Renal cortical epithelial cell (primary cell): ENCODE data around the gene NPTX1. TPM values are rescaled to one million over a fixed set of nuclear protein-coding genes. Genes with fewer than 3 reads are reported as not detected.

ENCODE experiments used
- DNase-seq: peaks from one replicate; pipeline ENCODE4 v3.0.0-alpha.2; 2011; ENCODE audit warnings: low read depth
- total RNA-seq: library from RNA; depleted of rRNA; stranded (reverse); fragments of >200 nt; gene quantifications from 2 replicates; pipeline ENCODE4 v1.2.3, GENCODE V29; 2014

Gene NPTX1
- total RNA-seq, 1 donor from 2014 or later: not detected

DNA sequence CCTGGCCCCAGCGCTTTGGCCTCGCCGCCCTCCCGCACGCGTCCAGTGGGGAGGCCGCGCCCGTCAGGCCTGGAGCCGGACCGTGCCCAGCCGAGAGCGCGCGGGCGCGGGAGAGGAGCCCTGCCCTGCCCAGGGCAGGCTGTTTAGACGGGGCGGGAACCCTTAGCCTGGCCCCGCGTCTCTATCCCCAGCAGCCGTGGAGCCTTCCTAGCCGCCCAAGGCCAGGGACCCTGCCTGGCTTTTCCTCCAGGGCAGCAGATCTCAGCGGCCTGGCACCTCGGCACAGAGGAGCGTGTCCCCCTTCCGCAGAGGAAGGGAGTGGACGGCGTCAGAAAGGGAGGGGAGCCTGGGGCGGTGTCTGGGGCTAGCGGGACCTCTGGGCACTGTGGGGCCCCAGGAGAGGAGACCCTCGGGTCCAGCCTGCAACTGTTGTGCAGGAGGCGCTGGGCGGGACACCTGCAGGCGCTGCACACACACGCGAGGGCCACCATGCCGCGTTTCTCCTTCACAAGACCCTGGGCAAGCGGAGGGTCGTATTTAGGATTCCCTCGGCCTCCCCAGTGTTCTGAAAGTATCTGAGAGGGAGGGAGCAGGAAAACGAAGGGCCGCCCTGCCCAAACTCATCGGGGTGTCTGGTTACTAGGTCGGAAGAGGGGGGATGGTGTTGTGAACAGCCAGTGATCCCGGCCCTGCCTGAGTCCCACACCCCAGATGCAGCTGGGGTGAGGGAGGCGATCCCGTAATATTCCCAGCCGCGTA, 2.3 kb upstream of the NPTX1 start:
- no peak for DNase-seq

DNA sequence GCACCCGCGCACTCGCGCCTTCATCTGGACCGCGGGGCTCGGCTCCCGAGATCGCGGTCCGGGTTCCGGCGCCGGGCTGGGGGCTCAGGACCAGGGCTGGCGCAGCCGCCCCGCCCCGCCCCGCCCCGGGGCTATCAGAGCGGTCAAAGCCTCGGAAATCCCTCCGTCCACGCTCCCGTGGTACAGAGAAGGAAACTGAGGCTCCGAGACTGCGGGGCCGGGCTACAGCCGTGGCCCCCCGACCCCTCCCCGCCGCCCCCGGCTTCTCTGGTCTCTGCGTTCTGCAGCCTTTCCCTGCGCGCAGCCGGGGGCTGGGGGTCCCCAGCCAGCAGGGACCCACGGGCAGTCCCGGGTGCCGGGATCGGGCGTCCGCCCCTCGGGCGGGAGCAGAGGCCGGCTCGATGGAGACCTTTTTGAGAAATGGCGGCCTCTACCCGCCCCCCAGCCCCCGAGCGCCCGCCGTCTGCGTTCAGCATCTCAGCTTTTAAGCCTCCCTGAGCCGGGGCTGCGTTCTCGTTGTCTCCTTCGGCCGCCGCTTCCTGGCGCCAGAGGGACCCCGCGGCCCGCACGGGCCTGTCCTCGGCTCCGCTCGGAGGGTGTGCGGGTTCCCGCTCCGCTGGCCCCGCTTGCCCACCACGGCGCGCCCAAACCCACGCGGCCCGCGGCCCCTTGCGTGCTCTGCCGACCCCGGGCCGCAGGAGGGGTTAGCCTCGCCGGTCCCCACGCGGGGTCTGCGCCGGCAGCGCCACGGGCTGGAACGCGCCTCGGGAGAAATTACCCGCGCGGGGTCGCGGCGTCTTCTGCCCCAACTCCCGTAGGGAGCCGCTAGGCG, 1.5 kb upstream of the NPTX1 start:
- DNase-seq: no peak

DNA sequence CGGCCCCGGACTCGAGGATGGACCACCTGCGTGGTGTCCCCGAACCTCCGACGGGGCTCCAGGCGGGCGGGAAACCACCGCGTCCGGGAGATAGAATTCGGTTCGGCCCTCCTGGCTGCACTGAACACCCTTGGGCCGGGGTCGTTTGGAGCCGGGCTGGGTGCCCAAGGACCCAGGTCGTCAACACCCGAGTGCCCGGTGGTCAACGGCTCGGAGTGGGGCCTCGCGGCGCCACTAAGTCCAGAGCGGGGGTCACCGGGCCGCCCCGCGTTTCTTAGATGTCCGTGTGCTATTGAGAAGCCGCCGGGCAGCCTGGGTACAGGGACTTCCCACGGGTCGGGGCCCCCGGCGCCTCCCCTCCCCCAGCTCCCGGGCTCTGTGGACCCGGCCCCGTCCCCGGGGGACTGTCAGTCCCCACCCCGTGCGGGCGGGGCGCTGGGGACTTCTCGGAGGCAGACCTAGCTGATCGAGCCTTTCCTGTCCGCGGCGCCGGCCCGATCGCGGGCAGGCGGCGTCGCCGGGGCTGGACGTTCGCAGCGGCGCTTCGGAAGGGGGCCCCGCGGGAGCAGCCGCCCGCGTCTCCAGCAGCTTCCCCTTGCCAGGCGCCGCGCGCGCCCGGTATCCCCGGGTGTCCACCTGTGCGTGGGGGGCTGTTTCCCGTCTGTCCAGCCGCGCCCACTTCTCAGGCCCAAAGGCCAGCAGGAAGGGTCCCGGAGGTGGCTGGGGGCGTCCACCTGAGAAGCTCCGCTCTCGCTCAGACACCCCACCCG, 655 bp upstream of the NPTX1 start:
- DNase-seq: no peak

DNA sequence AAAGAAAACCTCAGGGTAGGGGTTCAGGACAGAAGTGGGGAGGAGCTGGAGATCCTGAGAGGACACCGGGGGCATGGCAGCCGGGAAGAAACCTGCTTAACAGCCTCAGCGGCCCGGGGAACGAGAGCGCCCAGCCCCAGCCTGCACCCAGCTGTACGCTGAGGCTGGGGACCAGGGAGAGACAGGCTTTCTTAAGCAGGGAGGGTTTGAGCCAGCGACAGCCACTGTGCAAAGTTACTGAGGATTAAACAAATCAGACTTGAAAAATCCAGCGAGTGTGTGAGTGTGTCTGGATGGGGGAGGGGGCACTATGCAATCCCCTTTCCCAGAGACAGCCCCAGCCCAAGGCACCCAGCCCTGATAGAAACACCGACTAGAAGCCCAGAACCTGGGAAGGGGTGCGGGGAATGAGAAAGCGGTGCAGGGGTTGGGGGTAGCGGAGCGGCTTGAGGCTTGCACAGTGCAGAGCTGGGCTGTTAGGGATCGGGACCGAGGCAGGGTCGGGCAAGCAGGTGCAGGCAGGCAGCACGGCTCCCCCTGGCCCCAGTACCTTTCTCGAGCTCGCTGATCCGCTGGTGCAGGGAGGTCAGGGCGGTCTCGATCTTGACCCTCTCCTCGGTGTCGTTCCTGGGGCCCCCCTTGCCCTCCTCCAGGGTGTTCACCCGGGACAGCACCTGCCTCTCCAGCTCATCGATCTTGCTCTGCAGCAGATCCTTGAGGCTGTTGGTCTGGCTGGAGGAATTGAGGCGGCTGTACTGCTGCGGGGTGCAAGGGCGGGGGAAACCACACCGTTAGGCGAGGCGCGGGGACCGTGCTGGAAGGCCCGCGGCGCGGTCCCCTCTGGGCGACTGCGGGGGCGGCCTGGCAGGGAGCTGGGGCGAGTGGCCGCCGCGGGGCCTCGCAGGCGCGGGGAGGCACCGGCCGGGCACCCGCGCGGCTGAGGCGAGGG, 1.2 kb downstream of the NPTX1 start:
- no peak for DNase-seq

DNA sequence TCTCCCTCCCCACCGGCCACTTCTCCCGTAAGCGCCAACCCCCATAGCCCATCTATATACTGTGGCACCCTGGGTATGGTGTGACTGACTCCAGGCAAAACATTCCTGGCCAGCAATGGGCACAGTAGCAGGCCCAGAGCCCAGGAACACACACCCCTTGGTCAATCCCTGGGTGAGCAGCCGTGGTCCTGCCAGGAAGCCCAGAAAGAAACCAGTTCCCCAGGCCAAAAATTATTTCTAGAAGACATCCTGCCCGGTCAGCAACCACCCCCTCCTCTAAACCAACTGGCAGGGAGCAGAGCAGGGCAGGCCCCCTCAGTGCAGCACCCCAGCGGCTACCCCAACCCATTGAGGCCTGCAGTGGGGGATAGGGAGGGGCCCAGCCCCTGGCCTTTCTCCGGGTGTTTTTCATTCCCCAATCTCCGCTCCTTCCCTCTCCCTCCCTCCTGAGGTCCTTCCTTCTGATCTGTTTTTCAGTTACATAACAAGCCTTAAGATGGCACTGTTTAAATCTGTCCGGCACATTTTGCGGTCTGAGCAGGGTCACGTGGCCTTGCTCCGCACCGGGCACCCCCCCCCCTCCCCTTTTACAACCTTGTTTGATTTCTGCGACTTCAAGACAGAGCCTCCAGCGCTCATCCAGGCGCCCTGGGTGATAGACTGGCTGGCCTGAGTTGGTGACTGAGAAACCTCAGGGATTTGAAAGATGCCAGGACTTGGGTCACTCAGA, 2.0 kb downstream of the NPTX1 start:
- DNase-seq: peak; percentile 12

DNA sequence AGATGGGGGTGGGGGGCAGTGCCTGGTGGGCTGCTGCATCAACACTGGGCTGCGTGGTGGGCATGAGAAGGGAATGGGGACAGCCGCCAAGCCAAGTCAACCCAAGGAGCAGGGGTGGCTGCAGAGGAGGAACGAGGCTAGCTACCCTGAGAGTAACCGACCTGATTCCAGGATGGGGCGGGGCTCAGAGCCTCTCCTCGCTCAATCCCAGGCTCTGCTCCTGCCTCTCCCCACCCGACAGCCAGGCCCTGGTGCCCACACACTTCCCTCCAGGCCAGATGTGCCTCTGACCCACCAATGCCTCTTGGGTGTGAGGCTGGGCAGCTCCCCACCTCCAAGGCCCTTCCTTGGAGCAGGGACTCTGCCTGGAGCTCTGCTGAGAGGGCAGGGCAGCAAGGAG, 2.7 kb downstream of the NPTX1 start:
- no peak for DNase-seq

DNA sequence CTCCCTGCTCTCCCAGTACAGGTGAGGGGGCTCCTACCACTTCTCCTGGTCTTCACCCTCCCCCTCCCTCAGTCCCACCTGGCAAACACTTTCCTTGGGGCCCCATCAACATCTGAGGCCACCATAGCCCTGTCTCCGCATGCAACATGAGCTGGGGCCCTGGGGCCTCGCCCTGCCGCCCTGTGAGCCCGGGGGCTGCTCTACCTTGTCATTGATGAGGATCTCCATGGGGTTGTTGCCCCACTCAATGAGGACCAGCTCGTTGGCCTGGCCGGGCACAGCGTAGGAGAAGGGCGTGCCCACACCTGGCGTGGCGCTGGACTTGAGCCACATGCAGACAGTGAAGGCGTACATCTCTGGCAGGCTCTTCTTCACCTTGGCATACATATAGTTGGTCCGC, 3.4 kb downstream of the NPTX1 start:
- no peak for DNase-seq

DNA sequence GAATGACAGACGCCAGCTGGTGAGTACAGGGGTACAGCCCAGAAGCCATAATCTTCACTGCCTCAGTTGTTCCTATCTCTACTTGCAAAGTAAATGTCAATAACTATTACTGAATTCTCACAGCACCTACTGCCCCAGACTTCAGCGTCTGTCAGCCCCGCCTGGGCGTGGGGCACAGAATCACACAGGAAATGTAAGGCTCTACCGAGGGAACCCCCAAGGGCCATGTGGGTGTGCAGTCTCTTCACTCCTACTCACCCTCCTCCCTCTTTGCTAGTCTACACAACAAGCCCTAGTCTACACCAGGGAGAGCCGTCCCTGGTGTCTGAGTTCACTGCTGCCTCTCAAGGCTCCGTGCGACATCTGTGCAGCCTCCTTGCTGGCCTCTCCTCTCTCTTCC, 4.5 kb downstream of the NPTX1 start:
- no peak for DNase-seq

DNA sequence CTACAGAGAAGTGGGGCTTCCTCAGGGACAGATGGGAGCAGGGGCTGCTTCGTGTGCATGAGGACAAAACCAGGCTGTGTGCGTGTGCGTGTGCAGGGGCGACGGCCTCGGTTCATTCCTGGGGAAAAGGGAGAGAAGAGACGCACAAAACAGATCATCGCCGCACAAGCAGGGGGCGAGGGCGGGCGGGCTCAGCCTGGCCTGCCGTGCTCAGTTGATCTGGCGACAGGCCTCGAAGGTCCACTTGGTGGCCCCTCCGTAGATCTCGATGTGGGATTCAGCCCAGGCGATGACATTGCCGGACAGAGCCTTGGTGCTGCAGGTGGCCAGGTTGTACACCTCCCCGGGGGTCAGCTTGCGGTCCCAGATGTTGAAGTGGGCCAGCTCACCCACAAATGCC, 5.8 kb downstream of the NPTX1 start:
- DNase-seq: no peak

DNA sequence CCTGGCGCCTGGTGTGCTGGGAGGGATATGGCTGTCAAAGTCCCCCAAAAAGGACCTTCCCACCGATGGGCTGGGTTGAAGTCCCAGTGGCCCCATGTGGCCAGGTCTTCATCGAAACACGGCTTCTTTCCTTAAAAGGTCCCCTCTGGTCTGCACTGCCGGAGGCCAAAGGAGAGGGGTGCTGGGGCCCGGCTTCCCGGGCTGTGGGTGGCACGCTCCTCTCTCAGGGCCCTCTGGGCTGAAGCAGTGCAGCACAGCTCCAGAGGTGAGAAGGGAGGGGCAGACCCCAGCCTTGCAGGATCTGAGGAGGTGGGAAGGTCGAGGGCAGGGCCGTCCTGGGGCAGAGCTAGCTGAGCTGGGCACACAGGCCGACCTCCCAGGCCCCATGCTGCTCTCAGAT, 6.7 kb downstream of the NPTX1 start:
- DNase-seq: no peak

DNA sequence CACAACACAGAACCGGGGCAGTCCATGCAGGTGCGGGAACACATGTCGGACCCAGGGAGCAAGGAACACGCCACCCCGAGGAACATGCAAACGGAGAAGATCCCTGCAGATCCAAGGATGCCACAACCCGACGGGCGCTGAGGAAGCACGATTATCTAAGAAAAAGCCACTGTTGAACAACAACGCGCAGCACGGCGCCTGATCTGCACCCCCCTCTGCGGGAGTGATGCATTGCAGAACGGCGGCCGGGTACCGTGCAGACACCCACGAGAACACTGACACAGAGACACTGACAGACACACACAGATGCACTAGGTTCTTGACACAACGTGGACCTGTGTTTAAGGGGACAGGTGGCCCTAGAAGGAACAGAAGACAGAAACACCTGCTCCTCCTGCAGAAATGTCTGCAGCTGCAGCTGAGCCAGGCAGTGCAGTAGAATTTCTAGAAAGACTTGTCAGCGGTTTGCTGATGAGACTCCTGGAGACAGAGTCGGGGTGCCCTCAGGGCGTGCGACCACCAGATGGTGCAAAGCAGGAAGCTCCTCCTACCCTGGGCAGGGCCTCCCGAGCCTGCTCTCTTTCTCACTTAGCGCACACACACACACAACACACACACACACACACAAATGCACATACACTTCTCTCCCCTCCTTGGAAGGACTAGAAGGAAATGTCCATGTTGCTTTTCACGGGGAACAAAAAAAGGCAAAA, 7.5 kb downstream of the NPTX1 start:
- DNase-seq: no peak

DNA sequence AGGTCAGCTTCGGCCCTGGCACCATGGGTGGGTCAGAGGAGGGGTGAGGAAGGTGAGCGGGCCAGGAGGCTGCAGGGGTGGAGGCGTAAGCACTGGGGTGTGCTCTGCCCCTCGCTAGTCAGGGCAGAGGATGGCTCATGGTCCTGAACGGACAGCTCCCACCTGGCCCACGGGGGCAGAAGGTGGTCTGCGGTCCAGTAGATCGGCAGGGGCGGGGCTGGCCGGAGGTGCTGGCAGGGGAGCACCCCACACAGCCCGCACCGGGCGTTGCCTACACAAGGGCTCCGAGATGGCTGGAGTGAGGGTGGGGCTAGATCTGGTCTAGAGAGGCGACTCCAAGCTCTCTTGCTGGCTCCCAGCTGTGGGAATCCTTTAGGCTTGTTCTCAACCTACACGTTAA, 8.2 kb downstream of the NPTX1 start:
- DNase-seq: no peak

DNA sequence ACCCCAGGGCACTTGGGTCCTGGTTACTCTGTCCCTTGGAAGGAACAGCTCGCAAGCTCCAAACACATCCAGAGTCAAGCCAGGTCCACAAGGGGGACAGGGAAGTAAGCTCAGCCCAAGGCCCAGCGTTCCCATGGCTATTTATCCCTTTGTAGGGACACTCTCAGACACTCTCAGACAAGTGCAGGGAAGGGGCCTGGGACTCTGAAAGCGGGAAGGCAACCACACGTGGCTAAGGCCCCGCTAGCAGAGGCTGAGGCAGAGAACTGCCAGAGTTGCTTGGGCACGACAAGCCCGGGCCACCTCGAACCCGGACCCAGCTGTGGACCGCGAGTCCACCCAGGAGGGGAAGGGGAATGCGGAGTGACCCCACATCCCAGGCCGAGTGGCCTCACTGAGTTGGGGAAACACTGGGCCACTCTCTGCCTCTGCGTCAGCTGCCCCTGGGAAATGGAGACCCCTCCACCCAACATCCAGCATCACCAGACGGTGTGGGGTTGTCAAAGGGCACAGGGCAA, 10.2 kb downstream of the NPTX1 start:
- no peak for DNase-seq

DNA sequence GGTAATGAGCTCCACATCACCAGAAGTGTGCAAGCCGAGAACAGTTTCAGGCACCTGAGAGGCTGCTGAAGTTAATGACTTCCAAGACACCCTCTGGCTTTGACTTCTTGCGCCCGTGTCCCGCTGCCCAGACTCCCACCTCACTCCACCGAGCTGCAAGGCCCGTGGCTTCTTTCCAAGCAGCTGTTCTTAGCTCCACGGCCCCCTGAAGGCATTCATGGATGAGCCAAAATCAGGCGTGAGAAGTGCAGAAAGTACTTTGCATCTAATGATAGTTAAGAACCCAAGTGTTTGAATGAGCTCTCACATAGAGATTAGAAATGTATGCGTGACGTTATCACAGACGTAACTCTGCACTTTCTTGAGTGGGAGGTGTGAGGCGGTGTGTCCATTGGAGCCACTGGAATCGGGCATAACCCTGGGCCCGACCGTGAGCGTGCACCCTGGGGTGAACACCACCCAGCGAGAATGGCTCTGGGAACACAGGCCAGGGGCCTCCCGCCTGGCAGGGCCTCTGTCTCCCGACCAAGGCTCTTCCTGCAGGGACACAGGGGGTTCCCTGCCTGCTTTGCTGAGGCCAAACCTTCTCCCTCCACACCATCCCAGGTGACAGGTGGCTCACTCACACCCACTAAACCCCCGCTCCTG, 11.0 kb downstream of the NPTX1 start:
- DNase-seq: no peak

DNA sequence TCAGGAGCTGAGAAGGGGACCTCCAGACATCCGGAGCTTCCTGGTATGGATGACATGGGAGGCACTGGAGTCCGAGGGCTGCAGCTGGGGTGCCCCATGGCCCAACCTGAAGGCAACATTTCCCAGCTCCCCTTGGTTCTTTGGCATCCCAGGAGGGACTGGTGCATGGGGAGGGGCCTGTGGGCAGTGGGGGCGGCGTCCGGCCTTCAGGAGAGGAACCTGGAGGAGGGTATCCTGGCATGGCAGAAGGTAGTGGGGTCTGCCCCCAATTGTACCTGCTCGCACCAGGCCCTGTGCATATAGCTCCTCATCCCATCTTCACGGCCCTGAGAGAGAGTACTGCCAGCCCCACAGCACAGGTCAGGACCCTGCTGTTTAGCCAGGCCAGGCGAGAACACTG, 11.9 kb downstream of the NPTX1 start:
- DNase-seq: no peak

DNA sequence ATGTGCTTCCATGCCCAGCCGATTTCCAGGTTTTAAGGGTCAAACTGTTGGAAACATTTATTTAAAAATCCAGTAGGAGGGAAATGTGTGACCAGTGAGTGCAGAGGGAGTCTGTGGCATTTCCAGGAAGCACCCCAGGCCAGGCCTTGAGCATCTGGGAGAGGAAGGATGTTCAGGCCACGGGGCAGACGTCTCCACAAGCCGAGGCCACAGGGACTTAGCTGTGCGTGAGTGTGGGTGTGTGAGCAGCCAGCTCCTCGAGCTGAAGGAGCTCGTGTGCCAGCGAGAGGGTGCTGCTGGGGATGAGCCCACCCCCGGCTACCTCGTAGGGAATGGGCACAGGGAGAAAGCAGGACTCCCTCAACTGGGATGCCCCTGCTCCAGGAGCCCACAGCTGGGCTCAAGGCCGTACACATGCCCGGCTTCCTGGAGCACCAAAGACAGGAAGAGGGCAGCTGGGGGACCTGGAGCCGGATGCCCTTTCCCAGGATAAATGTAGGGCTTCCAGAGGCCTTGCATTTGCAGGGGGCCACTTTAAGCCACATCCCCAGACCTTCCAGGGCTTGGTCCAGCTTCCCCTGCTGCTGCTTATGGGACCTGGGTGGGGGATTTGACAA, 12.5 kb downstream of the NPTX1 start:
- no peak for DNase-seq

DNA sequence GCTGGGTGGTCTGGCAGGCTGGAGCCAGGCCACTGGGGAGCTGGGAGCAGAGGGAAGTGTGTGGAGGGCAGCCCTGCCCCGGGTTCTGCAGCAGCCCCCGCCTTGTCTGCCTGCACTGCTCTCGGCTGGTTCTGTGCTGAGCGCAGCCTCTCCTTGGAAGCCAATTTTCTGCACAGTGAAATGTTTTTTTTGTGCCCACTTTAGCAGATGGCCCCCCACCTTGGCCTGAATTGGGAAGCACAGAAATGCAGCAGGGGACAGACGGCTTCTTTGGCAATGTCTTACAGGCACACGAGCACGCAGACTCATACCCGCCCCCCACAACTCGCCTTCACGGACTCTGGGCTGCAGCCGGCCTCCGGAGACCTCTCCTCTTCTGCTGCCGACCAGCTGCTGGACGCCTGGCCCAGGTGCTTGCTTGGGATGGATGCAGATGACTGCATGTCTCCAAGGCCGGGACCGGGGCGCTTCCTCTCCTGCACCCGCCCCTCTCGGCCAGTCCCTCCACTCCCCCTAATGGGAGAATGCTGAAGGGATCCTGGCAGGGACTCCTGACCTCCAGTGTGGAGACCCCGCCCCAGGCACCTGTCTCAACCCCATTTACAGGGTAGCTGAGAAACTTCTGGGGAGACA, 14.8 kb downstream of the NPTX1 start:
- DNase-seq: no peak

DNA sequence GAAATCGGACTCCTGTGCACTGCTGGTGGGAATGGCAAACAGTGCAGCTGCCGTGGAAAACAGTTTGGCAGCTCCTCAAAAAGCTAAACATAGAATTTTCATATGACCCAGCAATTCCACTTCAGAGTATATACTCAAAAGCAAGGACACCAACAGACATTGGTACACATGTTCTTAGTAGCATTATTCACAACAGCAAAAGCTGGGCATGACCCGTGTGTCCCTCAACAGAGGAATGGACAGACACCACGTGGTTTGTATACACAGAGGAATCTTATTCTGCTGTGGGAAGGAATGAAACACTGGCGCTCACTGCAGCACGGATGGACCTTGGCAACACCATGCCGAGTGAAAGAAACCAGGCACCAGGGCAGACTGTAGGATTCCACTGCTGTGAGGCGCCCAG, 16.0 kb downstream of the NPTX1 start:
- DNase-seq: no peak
